OCI-LY1 (cell line): ENCODE results near the gene CNNM3.

ENCODE experiments used
- CTCF ChIP-seq: fragments of 200-600 bp; sonication (generic), shearing (Covaris generic); IDR thresholded peaks from 2 replicates; pipeline ENCODE4 v1.5.1; 2017; ENCODE audit warnings: mild to moderate bottlenecking, antibody characterized with exemption, low read length, moderate library complexity, mixed read lengths
- EZH2 ChIP-seq: fragments of 200-600 bp; sonication (generic), shearing (Covaris generic); IDR thresholded peaks from 2 replicates; pipeline ENCODE4 v1.8.0; 2017; ENCODE audit warnings: borderline replicate concordance, mixed run types, mild to moderate bottlenecking, antibody characterized with exemption, low read length, moderate library complexity, mixed read lengths

- TF ChIP-seq CTCF (no peak), EZH2 (no peak)
Measured at GRCh38 chr2:96856776-96857666, 41.0 kb downstream of the CNNM3 start.
